K562 (cell line): Measurements from ENCODE around the gene GALNT7. TPM values are rescaled to one million over a fixed set of nuclear protein-coding genes. Genes with fewer than 3 reads are reported as not detected.
A peak's percentile ranks its signal among the peaks of the same experiment; 100 is the strongest.

Experiments used
- BACH1 ChIP-seq: fragments of 200-800 bp; sonication (Bioruptor generic); IDR thresholded peaks from 2 replicates; pipeline ENCODE4 v1.6.1; 2016; ENCODE audit warnings: missing genetic modification characterization, missing compliant biosample characterization
- BCOR ChIP-seq: fragments of 450-650 bp; IDR thresholded peaks from 2 replicates; pipeline ENCODE4 v1.6.1; 2016
- FIP1L1 ChIP-seq: fragments of 200-400 bp; formaldehyde crosslinking; IDR thresholded peaks from 2 replicates; pipeline ENCODE4 v1.6.1; 2018; ENCODE audit warnings: mild to moderate bottlenecking, low read depth, low read length; ENCODE audit not compliant: poor library complexity, severe bottlenecking
- HDAC1 ChIP-seq, 2 experiments: fragments of 450-650 bp; IDR thresholded peaks; 2 replicates each; pipeline ENCODE4 v1.6.1; 2016 to 2017; ENCODE audit warnings: inconsistent platforms in 1 of 2, mild to moderate bottlenecking in 1 of 2, moderate library complexity in 1 of 2
- HIVEP1 ChIP-seq: fragments of 250-450 bp; sonication (Bioruptor Pico); IDR thresholded peaks from 2 replicates; pipeline ENCODE4 v1.4.0; 2020; ENCODE audit warnings: mild to moderate bottlenecking
- JUND ChIP-seq, 2 experiments: IDR thresholded peaks; 2 replicates in 1 of 2; 3 replicates in 1 of 2; pipeline ENCODE4 v1.6.1; 2011; ENCODE audit warnings: borderline replicate concordance in 2 of 2, low read depth in 2 of 2, low read length in 2 of 2, improper control_type of control experiment in 1 of 2, missing biosample characterization in 1 of 2, missing genetic modification characterization in 1 of 2, missing genetic modification reagents in 1 of 2
- KHSRP ChIP-seq: fragments of 450-650 bp; IDR thresholded peaks from 2 replicates; pipeline ENCODE4 v1.6.1; 2017
- KLF16 ChIP-seq: IDR thresholded peaks from 2 replicates; pipeline ENCODE4 v1.6.1; 2016; ENCODE audit warnings: antibody characterized with exemption
- NCOA2 ChIP-seq, 2 experiments: fragments of 450-650 bp; IDR thresholded peaks; 2 replicates each; pipeline ENCODE4 v1.6.1; 2018; ENCODE audit warnings: mild to moderate bottlenecking in 2 of 2, moderate library complexity in 1 of 2; ENCODE audit not compliant: partially characterized antibody in 2 of 2
- NCOR1 ChIP-seq: fragments of 450-650 bp; IDR thresholded peaks from 2 replicates; pipeline ENCODE4 v1.6.1; 2016; ENCODE audit warnings: mild to moderate bottlenecking, moderate library complexity
- NR2C1 ChIP-seq, 2 experiments: fragments of 450-650 bp; IDR thresholded peaks; 2 replicates each; pipeline ENCODE4 v1.6.1; 2017; ENCODE audit warnings: mild to moderate bottlenecking in 2 of 2, antibody characterized with exemption in 1 of 2, inconsistent platforms in 1 of 2, missing compliant biosample characterization in 1 of 2, missing genetic modification characterization in 1 of 2
- POLR2A ChIP-seq: fragments of 450-650 bp; conservative IDR thresholded peaks from 2 replicates; pipeline ENCODE4 v1.6.1; 2016
- POLR2G ChIP-seq: fragments of 200-400 bp; formaldehyde crosslinking; IDR thresholded peaks from 2 replicates; pipeline ENCODE4 v1.6.1; 2017; ENCODE audit warnings: low read depth, mild to moderate bottlenecking, antibody characterized with exemption, low read length, moderate library complexity
- TRIM28 ChIP-seq: fragments of 450-650 bp; IDR thresholded peaks from 2 replicates; pipeline ENCODE4 v1.6.1; 2017
- ZNF134 ChIP-seq: fragments of 250-450 bp; sonication (Bioruptor Pico); conservative IDR thresholded peaks from 2 replicates; pipeline ENCODE4 v1.4.0; 2020
- ZNF436 ChIP-seq: fragments of 250-450, 450-650 bp; sonication (Bioruptor Pico); formaldehyde crosslinking; IDR thresholded peaks from 2 replicates; pipeline ENCODE4 v1.7.0; 2020; ENCODE audit warnings: mild to moderate bottlenecking
- ZNF764 ChIP-seq: fragments of 250-450 bp; sonication (Bioruptor Pico); IDR thresholded peaks from 2 replicates; pipeline ENCODE4 v1.4.0; 2020; ENCODE audit warnings: low read depth, mild to moderate bottlenecking, moderate library complexity
- polyA plus RNA-seq, 8 experiments: library from polyadenylated mRNA; depleted of rRNA in 4 of 8; stranded (reverse) in 5 of 8; unstranded in 3 of 8; fragments of >200 nt; fragmentation: Nextera tagmentation in 2 of 8; fragmentation: Illumina TruSeq in 1 of 8; extraction: Ambion mirVana in 2 of 8; extraction: Trizol in 1 of 8; gene quantifications; 2 replicates each; pipeline versions ENCODE4 v1.2.1 to v1.2.3, GENCODE V29; 2011 to 2014; ENCODE audit warnings: inconsistent platforms in 1 of 8, missing spikeins in 1 of 8
- total RNA-seq, 7 experiments: library from RNA; depleted of rRNA in 6 of 7; stranded (reverse); fragments of >200 nt in 6 of 7; fragmentation: Illumina TruSeq in 2 of 7; extraction: Trizol in 2 of 7; gene quantifications; 2 replicates each; pipeline versions ENCODE4 v1.2.1 to v1.2.3, GENCODE V29; 2011 to 2021; ENCODE audit warnings: low replicate concordance in 1 of 7
- TF ChIP-seq, protein P1 (sequence below): fragments of 250-450 bp; sonication (Bioruptor Pico); IDR thresholded peaks from 2 replicates; pipeline ENCODE4 v1.5.1; 2021; ENCODE audit warnings: mild to moderate bottlenecking
- TF ChIP-seq, protein P2 (sequence below): IDR thresholded peaks from 2 replicates; pipeline ENCODE4 v1.6.1; 2016; ENCODE audit warnings: missing genetic modification characterization, missing compliant biosample characterization
- TF ChIP-seq, protein P3 (sequence below), 2 experiments: fragments of 450-650 bp; IDR thresholded peaks; 2 replicates each; pipeline ENCODE4 v1.6.1; 2018; ENCODE audit warnings: mild to moderate bottlenecking in 2 of 2, low read depth in 1 of 2; ENCODE audit not compliant: partially characterized antibody in 2 of 2
- TF ChIP-seq, protein P4 (sequence below): fragments of 250-450 bp; sonication (Bioruptor Pico); IDR thresholded peaks from 2 replicates; pipeline ENCODE4 v1.8.0; 2021; ENCODE audit warnings: mild to moderate bottlenecking, moderate library complexity

The GALNT7 gene
- total and polyA plus RNA-seq, 9 of the 15 experiments (the other 6 are each of a cell fraction or from before 2014, with no cell fraction given): 16.7 to 38.7 (median 31.1) TPM

DNA sequence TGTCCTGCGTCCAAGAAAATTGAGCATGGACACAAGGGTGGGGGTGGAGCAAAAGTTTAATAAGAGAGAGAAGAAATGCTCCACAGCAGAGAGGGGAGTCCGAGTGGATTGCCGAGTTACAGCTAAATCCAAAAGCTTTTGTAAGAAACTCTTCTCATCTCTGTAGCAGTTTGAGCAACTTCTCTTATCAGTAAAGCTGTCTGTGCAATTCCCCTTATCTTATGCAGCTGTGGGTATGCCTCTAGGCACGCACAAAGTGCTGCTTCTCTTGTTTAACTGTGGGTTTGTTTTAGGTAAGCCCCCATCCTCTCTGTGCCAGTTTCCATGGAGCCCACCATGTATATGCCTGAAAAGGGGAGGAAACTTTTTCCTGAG lies 120.7 kb downstream of the GALNT7 start (continued):
- TF ChIP-seq, protein P1, sequence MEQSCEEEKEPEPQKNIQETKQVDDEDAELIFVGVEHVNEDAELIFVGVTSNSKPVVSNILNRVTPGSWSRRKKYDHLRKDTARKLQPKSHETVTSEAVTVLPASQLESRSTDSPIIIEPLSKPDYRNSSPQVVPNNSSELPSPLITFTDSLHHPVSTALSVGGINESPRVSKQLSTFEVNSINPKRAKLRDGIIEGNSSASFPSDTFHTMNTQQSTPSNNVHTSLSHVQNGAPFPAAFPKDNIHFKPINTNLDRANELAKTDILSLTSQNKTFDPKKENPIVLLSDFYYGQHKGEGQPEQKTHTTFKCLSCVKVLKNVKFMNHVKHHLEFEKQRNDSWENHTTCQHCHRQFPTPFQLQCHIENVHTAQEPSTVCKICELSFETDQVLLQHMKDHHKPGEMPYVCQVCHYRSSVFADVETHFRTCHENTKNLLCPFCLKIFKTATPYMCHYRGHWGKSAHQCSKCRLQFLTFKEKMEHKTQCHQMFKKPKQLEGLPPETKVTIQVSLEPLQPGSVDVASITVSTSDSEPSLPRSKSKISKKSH (CRISPR knock-in tag): no peak
- peak; percentile 82 for TF ChIP-seq KLF16
- TF ChIP-seq BACH1 (tag): no peak
- TF ChIP-seq HDAC1 (IDR thresholded peaks at IDR 0.05): peak in 1 of 2 experiments; percentile 54; a peak in 1 of 4 replicates
- TF ChIP-seq KHSRP: no peak
- 0 out of 2 replicates have a peak, but pooled peaks have one; percentile 36 for TF ChIP-seq JUND (IDR thresholded peaks at IDR 0.05; ENCODE audit: borderline replicate concordance, low read depth, low read length)
- TF ChIP-seq JUND (tag; IDR thresholded peaks at IDR 0.05; ENCODE audit: borderline replicate concordance, low read depth, low read length): no peak; the same call in 2 of the 3 replicates
- no peak for TF ChIP-seq ZNF134 (CRISPR knock-in tag)
- TF ChIP-seq NR2C1 (IDR thresholded peaks at IDR 0.05): no peak
- no peak for TF ChIP-seq NR2C1 (tag; IDR thresholded peaks at IDR 0.05)
- TF ChIP-seq TRIM28: no peak
- TF ChIP-seq ZNF764 (CRISPR knock-in tag): no peak
- TF ChIP-seq, protein P2, sequence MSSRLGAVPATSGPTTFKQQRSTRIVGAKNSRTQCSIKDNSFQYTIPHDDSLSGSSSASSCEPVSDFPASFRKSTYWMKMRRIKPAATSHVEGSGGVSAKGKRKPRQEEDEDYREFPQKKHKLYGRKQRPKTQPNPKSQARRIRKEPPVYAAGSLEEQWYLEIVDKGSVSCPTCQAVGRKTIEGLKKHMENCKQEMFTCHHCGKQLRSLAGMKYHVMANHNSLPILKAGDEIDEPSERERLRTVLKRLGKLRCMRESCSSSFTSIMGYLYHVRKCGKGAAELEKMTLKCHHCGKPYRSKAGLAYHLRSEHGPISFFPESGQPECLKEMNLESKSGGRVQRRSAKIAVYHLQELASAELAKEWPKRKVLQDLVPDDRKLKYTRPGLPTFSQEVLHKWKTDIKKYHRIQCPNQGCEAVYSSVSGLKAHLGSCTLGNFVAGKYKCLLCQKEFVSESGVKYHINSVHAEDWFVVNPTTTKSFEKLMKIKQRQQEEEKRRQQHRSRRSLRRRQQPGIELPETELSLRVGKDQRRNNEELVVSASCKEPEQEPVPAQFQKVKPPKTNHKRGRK (tag): no peak
- no peak for TF ChIP-seq POLR2G
- TF ChIP-seq, protein P3, sequence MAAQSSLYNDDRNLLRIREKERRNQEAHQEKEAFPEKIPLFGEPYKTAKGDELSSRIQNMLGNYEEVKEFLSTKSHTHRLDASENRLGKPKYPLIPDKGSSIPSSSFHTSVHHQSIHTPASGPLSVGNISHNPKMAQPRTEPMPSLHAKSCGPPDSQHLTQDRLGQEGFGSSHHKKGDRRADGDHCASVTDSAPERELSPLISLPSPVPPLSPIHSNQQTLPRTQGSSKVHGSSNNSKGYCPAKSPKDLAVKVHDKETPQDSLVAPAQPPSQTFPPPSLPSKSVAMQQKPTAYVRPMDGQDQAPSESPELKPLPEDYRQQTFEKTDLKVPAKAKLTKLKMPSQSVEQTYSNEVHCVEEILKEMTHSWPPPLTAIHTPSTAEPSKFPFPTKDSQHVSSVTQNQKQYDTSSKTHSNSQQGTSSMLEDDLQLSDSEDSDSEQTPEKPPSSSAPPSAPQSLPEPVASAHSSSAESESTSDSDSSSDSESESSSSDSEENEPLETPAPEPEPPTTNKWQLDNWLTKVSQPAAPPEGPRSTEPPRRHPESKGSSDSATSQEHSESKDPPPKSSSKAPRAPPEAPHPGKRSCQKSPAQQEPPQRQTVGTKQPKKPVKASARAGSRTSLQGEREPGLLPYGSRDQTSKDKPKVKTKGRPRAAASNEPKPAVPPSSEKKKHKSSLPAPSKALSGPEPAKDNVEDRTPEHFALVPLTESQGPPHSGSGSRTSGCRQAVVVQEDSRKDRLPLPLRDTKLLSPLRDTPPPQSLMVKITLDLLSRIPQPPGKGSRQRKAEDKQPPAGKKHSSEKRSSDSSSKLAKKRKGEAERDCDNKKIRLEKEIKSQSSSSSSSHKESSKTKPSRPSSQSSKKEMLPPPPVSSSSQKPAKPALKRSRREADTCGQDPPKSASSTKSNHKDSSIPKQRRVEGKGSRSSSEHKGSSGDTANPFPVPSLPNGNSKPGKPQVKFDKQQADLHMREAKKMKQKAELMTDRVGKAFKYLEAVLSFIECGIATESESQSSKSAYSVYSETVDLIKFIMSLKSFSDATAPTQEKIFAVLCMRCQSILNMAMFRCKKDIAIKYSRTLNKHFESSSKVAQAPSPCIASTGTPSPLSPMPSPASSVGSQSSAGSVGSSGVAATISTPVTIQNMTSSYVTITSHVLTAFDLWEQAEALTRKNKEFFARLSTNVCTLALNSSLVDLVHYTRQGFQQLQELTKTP (IDR thresholded peaks at IDR 0.05; ENCODE audit: low read depth in 1 of 2, partially characterized antibody in 2 of 2): no peak
- TF ChIP-seq FIP1L1: no peak
- TF ChIP-seq POLR2A: no peak
- TF ChIP-seq NCOA2 (IDR thresholded peaks at IDR 0.05; ENCODE audit: partially characterized antibody in 2 of 2): no peak
- no peak for TF ChIP-seq HIVEP1 (CRISPR knock-in tag)
- TF ChIP-seq, protein P4, sequence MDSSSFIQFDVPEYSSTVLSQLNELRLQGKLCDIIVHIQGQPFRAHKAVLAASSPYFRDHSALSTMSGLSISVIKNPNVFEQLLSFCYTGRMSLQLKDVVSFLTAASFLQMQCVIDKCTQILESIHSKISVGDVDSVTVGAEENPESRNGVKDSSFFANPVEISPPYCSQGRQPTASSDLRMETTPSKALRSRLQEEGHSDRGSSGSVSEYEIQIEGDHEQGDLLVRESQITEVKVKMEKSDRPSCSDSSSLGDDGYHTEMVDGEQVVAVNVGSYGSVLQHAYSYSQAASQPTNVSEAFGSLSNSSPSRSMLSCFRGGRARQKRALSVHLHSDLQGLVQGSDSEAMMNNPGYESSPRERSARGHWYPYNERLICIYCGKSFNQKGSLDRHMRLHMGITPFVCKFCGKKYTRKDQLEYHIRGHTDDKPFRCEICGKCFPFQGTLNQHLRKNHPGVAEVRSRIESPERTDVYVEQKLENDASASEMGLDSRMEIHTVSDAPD (CRISPR knock-in tag): no peak
- TF ChIP-seq BCOR: peak; percentile 59
- no peak for TF ChIP-seq ZNF436 (CRISPR knock-in tag)
- peak; percentile 71 for TF ChIP-seq NCOR1
